Measurements from ENCODE around the gene ZFP92.
"Not testable (repeated sequence)": the region's sequence is repeated elsewhere in the genome, so short reads cannot be mapped to it uniquely, and the experiment has no call there.

ZFP92 gene

GRCh38 chrX:153388722-153389459 lies 22.4 kb upstream of the ZFP92 start:
- TF ChIP-seq CTCF (IDR thresholded peaks at IDR 0.05; ENCODE audit: low read depth, low read length): no peak
- H3K4me1 ChIP-seq: no peaks in the 10 kb centered on the region
- no peaks in the 10 kb centered on the region for H3K36me3 ChIP-seq
- no peak overlapping the region for H3K4me3 ChIP-seq (ENCODE audit: low read depth, low read length)
- H3K27me3 ChIP-seq: no peaks in the 10 kb centered on the region
- DNase-seq: no peak
- no peaks in the 10 kb centered on the region for H3K9me3 ChIP-seq

GRCh38 chrX:153389460-153389768 lies 21.9 kb upstream of the ZFP92 start:
- H3K27me3 ChIP-seq; H3K4me3 ChIP-seq (ENCODE audit: low read depth, low read length); DNase-seq; H3K9me3 ChIP-seq; H3K36me3 ChIP-seq; H3K4me1 ChIP-seq: not testable (repeated sequence)

GRCh38 chrX:153392642-153393321 lies 18.5 kb upstream of the ZFP92 start:
- no peak for DNase-seq
- no peaks in the 10 kb centered on the region for H3K36me3 ChIP-seq
- H3K4me3 ChIP-seq (ENCODE audit: low read depth, low read length): no peak overlapping the region
- no peak for TF ChIP-seq CTCF (IDR thresholded peaks at IDR 0.05; ENCODE audit: low read depth, low read length)
- H3K9me3 ChIP-seq: no peaks in the 10 kb centered on the region
- H3K4me1 ChIP-seq: no peaks in the 10 kb centered on the region
- no peaks in the 10 kb centered on the region for H3K27me3 ChIP-seq

GRCh38 chrX:153394612-153395011 lies 16.7 kb upstream of the ZFP92 start:
- H3K9me3 ChIP-seq: no peaks in the 10 kb centered on the region
- no peak overlapping the region for H3K4me3 ChIP-seq (ENCODE audit: low read depth, low read length)
- no peak for DNase-seq
- H3K27me3 ChIP-seq: no peaks in the 10 kb centered on the region
- no peaks in the 10 kb centered on the region for H3K4me1 ChIP-seq
- TF ChIP-seq CTCF (IDR thresholded peaks at IDR 0.05; ENCODE audit: low read depth, low read length): no peak
- H3K36me3 ChIP-seq: no peaks in the 10 kb centered on the region

- TF ChIP-seq CTCF (IDR thresholded peaks at IDR 0.05; ENCODE audit: low read depth, low read length): no peak
- Histone ChIP-seq H3K4me3 (ENCODE audit: low read depth, low read length) (no peak overlapping the region), H3K36me3 (no peaks in the 10 kb centered on the region), H3K27me3 (no peaks in the 10 kb centered on the region), H3K9me3 (no peaks in the 10 kb centered on the region), H3K4me1 (no peaks in the 10 kb centered on the region)
- no peak for DNase-seq
Measured at GRCh38 chrX:153395613-153396319, 15.5 kb upstream of the ZFP92 start.

GRCh38 chrX:153396320-153397195 lies 14.7 kb upstream of the ZFP92 start:
- no peaks in the 10 kb centered on the region for H3K9me3 ChIP-seq
- H3K36me3 ChIP-seq: no peaks in the 10 kb centered on the region
- no peaks in the 10 kb centered on the region for H3K4me1 ChIP-seq
- no peak for DNase-seq
- TF ChIP-seq CTCF (IDR thresholded peaks at IDR 0.05; ENCODE audit: low read depth, low read length): no peak
- no peaks in the 10 kb centered on the region for H3K27me3 ChIP-seq
- no peak overlapping the region for H3K4me3 ChIP-seq (ENCODE audit: low read depth, low read length)

Data from BE2C (cell line).